ENCODE results near the gene KCTD3.

The KCTD3 gene

DNA sequence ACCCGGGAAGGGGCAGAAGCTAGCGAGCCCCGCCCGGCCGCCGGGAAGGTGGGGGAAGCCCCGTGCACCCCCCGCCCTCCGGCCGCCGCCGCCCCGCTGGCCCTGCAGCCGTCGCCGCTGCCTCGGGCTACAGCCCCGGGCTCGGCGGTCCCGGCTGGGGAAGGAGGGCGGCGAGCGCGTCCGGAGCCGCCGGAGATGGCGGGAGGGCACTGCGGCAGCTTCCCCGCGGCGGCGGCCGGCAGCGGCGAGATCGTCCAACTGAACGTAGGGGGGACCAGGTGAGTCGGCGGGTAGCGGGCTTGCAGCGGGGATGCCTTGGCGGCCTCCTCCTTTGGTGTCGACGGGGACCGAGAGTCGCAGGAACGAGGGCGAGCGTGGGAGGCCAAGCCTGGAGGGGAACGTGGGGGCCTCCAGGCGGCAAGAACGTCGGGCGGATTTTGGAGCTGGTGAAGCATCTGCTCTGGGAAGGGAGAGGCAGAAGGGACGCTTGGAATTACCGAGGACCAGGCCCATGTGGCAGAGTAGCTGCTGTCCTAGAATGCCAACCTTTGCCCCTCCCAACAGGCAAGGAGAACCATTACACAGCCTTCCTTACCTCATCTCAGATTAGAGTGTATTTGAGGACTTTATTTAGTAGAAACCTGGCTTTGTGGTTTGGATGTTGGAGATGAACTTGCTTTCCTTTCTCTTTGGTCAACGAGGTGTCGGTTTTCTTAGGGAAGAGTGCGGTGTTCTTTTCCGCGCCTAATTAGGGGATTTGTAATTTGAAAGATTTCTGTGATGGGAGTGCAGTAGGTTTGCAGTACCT lies 591 bp downstream of the KCTD3 start:
- no peaks in the 10 kb centered on the region for H3K9me3 ChIP-seq (ENCODE audit: low read depth, low read length)
- TF ChIP-seq FOXP2 (optimal IDR thresholded peaks at IDR 0.05; ENCODE audit: control extremely low read depth, extremely low read length, insufficient read depth) (no peak), EZH2 (IDR thresholded peaks at IDR 0.05) (no peak), POLR2AphosphoS5 (IDR thresholded peaks at IDR 0.05; ENCODE audit: borderline replicate concordance, low read depth, low read length) (no peak)
- H3K27ac ChIP-seq: peak overlapping the region; percentile 45
- peak overlapping the region; percentile 83 for H3K4me3 ChIP-seq
- H3K9ac ChIP-seq (ENCODE audit: insufficient read length): peak overlapping the region; percentile 92
- DNase-seq (ENCODE audit: low read depth, low spot score): no peak
- H3K36me3 ChIP-seq (ENCODE audit: insufficient read depth, low read length): no peaks in the 10 kb centered on the region

DNA sequence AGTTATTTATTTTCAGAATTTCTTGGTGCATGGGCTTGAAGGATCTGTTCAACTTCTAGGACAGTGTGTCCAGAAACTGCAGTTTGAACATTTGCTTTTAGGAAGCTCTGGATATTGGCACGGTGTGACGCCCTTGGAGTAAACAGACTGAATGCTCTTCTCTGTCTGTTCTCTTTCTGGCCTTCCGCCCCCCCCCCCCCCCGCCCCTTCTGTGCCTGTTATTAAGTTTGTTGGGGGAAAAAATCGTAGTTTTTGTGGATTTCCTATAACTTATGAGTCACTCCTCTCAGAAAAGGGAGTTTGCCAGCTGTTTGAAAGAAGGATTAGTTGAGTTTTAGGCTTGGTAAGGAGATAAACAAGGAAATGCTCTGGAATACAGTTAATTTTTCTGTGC lies 1.2 kb downstream of the KCTD3 start:
- no peaks in the 10 kb centered on the region for H3K9me3 ChIP-seq (ENCODE audit: low read depth, low read length)
- no peak for DNase-seq (ENCODE audit: low read depth, low spot score)
- H3K36me3 ChIP-seq (ENCODE audit: insufficient read depth, low read length): no peaks in the 10 kb centered on the region
- peak overlapping the region; percentile 45 for H3K27ac ChIP-seq
- no peak for TF ChIP-seq FOXP2 (optimal IDR thresholded peaks at IDR 0.05; ENCODE audit: control extremely low read depth, extremely low read length, insufficient read depth)
- TF ChIP-seq POLR2AphosphoS5 (IDR thresholded peaks at IDR 0.05; ENCODE audit: borderline replicate concordance, low read depth, low read length): no peak
- TF ChIP-seq EZH2 (IDR thresholded peaks at IDR 0.05): no peak
- H3K9ac ChIP-seq (ENCODE audit: insufficient read length): peak overlapping the region; percentile 92
- H3K4me3 ChIP-seq: peak overlapping the region; percentile 83

- DNase-seq (ENCODE audit: low read depth, low spot score): no peak
- no peaks in the 10 kb centered on the region for H3K9me3 ChIP-seq (ENCODE audit: low read depth, low read length)
- H3K9ac ChIP-seq (ENCODE audit: insufficient read length): no peak overlapping the region
- no peaks in the 10 kb centered on the region for H3K36me3 ChIP-seq (ENCODE audit: insufficient read depth, low read length)
- TF ChIP-seq EZH2 (IDR thresholded peaks at IDR 0.05) (no peak), POLR2AphosphoS5 (IDR thresholded peaks at IDR 0.05; ENCODE audit: borderline replicate concordance, low read depth, low read length) (no peak), FOXP2 (optimal IDR thresholded peaks at IDR 0.05; ENCODE audit: control extremely low read depth, extremely low read length, insufficient read depth) (no peak)
- H3K27ac ChIP-seq: no peak overlapping the region
- H3K4me3 ChIP-seq: no peak overlapping the region
These were observed 3.1 kb downstream of the KCTD3 start for GRCh38 chr1:215569986-215570824.

DNA sequence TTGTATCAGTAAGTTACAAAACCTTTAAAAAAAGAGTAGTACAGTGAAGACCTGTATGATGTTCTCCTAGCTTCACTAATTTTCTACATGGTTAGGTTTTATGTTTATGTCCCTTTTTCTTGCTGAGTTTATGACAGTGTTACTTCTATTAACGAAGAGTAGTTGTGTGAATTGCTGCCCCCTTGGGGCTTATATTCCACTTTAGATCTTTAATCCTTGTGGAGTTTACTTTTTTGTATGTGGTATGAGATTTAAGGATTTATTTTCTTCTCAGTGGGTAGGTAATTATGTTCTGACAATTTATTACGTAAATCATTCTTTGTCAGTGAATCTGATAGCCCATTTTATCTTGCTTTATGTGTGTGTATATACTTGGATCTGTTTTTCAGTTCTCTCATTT lies 14.8 kb downstream of the KCTD3 start:
- Histone ChIP-seq H3K4me3 (no peak overlapping the region), H3K9me3 (ENCODE audit: low read depth, low read length) (no peaks in the 10 kb centered on the region), H3K36me3 (ENCODE audit: insufficient read depth, low read length) (peaks cover 58% of the 10 kb centered on the region), H3K9ac (ENCODE audit: insufficient read length) (no peak overlapping the region), H3K27ac (no peak overlapping the region)
- TF ChIP-seq FOXP2 (optimal IDR thresholded peaks at IDR 0.05; ENCODE audit: control extremely low read depth, extremely low read length, insufficient read depth): no peak
- no peak for TF ChIP-seq POLR2AphosphoS5 (IDR thresholded peaks at IDR 0.05; ENCODE audit: borderline replicate concordance, low read depth, low read length)
- TF ChIP-seq EZH2 (IDR thresholded peaks at IDR 0.05): no peak
- DNase-seq (ENCODE audit: low read depth, low spot score): no peak

DNA sequence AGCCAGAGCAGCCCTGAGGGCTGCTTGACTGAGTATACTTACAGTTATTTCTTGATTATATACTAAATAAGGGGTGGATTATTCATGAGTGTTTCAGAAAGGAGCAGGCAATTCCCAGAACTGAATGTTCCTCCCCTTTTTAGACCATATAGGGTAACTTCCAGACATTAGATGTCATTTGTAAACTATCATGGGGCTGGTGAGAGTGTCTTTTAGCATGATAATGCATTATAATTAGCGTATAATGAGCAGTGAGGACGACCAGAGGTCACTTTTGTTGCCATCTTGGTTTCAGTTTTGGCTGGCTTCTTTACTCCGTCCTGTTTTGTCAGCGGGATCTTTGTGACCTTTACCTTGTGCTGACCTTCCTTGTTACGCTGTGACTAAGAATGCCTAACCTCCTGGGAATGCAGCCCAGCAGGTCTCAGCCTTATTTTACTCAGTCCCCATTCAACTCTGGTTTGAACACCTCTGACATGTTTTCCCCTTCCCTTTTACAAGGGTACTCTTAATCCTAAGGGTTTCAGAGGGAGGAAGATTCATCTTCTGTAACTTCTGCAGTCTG lies 16.2 kb downstream of the KCTD3 start:
- TF ChIP-seq EZH2 (IDR thresholded peaks at IDR 0.05): no peak
- TF ChIP-seq FOXP2 (optimal IDR thresholded peaks at IDR 0.05; ENCODE audit: control extremely low read depth, extremely low read length, insufficient read depth): no peak
- no peak for TF ChIP-seq POLR2AphosphoS5 (IDR thresholded peaks at IDR 0.05; ENCODE audit: borderline replicate concordance, low read depth, low read length)
- no peak overlapping the region for H3K9ac ChIP-seq (ENCODE audit: insufficient read length)
- no peak overlapping the region for H3K27ac ChIP-seq
- peaks cover 49% of the 10 kb centered on the region for H3K36me3 ChIP-seq (ENCODE audit: insufficient read depth, low read length)
- no peak overlapping the region for H3K4me3 ChIP-seq
- no peaks in the 10 kb centered on the region for H3K9me3 ChIP-seq (ENCODE audit: low read depth, low read length)
- DNase-seq (ENCODE audit: low read depth, low spot score): no peak

GRCh38 chr1:215584389-215584788 lies 17.3 kb downstream of the KCTD3 start:
- Histone ChIP-seq H3K27ac (no peak overlapping the region), H3K4me3 (no peak overlapping the region), H3K9ac (ENCODE audit: insufficient read length) (no peak overlapping the region), H3K9me3 (ENCODE audit: low read depth, low read length) (no peaks in the 10 kb centered on the region), H3K36me3 (ENCODE audit: insufficient read depth, low read length) (peaks cover 44% of the 10 kb centered on the region)
- no peak for DNase-seq (ENCODE audit: low read depth, low spot score)
- TF ChIP-seq FOXP2 (optimal IDR thresholded peaks at IDR 0.05; ENCODE audit: control extremely low read depth, extremely low read length, insufficient read depth) (no peak), EZH2 (IDR thresholded peaks at IDR 0.05) (no peak), POLR2AphosphoS5 (IDR thresholded peaks at IDR 0.05; ENCODE audit: borderline replicate concordance, low read depth, low read length) (no peak)

- TF ChIP-seq EZH2 (IDR thresholded peaks at IDR 0.05) (no peak), FOXP2 (optimal IDR thresholded peaks at IDR 0.05; ENCODE audit: control extremely low read depth, extremely low read length, insufficient read depth) (no peak), POLR2AphosphoS5 (IDR thresholded peaks at IDR 0.05; ENCODE audit: borderline replicate concordance, low read depth, low read length) (no peak)
- H3K9ac ChIP-seq (ENCODE audit: insufficient read length): no peak overlapping the region
- no peak for DNase-seq (ENCODE audit: low read depth, low spot score)
- H3K27ac ChIP-seq: no peak overlapping the region
- H3K9me3 ChIP-seq (ENCODE audit: low read depth, low read length): no peaks in the 10 kb centered on the region
- peaks cover 15% of the 10 kb centered on the region for H3K36me3 ChIP-seq (ENCODE audit: insufficient read depth, low read length)
- no peak overlapping the region for H3K4me3 ChIP-seq
These were observed 22.7 kb downstream of the KCTD3 start for GRCh38 chr1:215589650-215590435.

Data from SK-N-MC (cell line).